KOPT-K1 (cell line): Measurements from ENCODE around the gene HINT1.
"Not testable (repeated sequence)": the region's sequence is repeated elsewhere in the genome, so short reads cannot be mapped to it uniquely, and the experiment has no call there.

Source experiments
- H3K27ac ChIP-seq: fragments of 200-600 bp; sonication (generic); 2 replicates; pipeline ENCODE4 v1.5.1; 2016; ENCODE audit warnings: antibody characterized with exemption, mild to moderate bottlenecking, low read depth, low read length; ENCODE audit not compliant: poor library complexity, severe bottlenecking
- H3K36me3 ChIP-seq: fragments of 200-600 bp; sonication (generic); 2 replicates; pipeline ENCODE4 v1.5.1; 2017; ENCODE audit warnings: antibody characterized with exemption, mild to moderate bottlenecking, low read length, moderate library complexity; ENCODE audit not compliant: insufficient read depth
- H3K9me3 ChIP-seq: fragments of 200-600 bp; sonication (generic); 2 replicates; pipeline ENCODE4 v1.5.1; 2017; ENCODE audit warnings: antibody characterized with exemption, low read length, mild to moderate bottlenecking; ENCODE audit not compliant: insufficient read depth, poor library complexity, severe bottlenecking

The HINT1 gene

DNA sequence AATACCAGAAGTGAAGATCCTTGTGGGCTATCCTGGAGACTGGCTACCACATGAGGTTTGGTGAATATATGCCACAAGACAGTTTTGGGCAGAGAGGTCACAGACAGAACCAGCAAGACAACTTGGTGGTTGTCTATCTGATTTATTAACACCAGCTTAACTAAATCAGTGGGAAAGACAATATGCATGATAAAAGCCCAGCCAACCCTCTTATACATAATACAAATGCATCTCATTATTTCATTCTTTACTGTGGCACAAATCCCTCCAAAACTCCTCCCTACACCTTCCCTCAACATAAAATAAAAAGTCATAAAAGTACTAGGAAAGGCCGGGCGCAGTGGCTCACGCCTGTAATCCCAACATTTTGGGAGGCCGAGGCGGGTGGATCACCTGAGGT, 8.1 kb downstream of the HINT1 start:
- Histone ChIP-seq H3K27ac (no peak overlapping the region), H3K36me3 (peaks cover 65% of the 10 kb centered on the region), H3K9me3 (no peaks in the 10 kb centered on the region)

DNA sequence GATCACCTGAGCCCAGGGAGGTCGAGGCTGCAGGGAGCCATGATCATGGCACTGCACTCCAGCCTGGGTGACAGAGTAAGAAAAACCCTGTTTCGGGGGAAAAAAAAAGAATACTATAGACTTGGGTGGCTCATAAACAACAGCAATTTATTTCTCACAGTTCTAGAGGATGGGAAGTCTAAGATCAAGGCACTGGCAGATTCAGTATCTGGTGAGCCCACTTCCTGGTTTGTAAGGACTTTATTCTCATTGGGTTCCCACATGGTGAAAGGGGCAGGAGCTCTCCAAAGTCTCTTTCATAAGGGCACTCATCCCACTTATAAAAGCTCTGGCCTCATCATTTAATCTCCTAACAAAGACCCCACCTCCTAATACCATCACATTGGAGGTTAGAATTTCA, 8.7 kb downstream of the HINT1 start:
- H3K27ac ChIP-seq, result no peak overlapping the region
- H3K36me3 ChIP-seq, result peaks cover 59% of the 10 kb centered on the region

DNA sequence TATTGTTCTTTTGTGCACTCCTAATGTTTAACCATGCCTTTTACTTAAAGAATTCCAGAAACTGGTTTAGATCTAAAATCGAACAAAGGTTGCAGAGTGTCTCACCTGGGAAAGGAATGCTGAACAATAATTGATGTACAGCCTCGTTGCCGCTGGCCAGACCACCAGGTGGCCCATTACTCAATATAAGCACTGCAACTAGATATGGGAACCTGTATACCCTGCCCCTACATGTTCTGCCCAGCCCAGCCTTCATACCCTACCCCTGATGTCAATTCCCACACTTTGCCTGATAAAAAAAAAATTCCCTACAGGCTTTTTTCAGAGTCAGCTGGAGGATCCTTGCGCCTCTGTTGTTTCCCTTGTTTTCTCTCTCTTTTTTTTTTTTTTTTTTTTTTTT, 13.8 kb downstream of the HINT1 start:
- Histone ChIP-seq H3K9me3 (no peaks in the 10 kb centered on the region), H3K27ac (no peak overlapping the region), H3K36me3 (peaks cover 11% of the 10 kb centered on the region; the same call in 1 of the 2 replicates)

More for the DNA sequence above, 8.7 kb downstream of the HINT1 start:
- no peaks in the 10 kb centered on the region for H3K9me3 ChIP-seq

DNA sequence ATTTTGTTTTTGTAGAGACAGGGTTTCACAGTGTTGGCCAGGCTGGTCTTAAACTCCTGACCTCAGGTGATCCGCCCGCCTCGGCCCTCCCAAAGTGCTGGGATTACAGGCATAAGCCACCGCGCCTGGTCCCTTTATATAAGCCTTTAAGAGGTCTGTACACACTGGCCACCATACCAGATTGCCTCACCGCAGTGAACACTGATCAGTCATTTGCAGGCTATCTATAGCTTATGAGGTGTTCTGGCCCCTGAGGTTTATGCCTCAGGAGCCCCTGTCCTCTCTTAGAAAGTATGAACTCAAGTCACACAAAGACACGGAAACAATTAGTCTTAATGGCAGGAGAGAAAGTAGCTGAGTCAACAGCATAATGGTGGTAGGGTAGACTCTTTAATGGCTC, 14.6 kb downstream of the HINT1 start:
- 0 out of 2 replicates have a peak, but pooled peaks cover 3% of the 10 kb centered on the region for H3K36me3 ChIP-seq
- H3K27ac ChIP-seq, result no peak overlapping the region
- no peaks in the 10 kb centered on the region for H3K9me3 ChIP-seq

DNA sequence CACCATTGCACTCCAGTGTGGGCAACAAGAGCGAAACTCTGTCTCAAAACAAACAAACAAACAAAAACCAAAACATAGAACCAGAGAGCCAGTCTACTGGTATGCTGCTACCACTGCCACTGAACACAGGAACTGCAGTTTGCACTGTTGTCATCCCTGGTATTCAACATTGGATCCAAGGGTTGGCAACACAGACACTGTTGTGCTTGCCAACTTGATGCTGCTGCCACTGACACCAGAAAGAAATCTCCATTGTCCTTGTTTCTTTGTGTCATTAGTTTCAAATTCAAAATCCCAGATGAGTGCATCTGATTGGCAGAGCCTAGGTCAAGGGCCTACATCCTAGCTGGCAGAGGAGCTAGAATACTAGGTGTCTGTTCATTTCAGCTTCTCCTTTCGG, 16.2 kb downstream of the HINT1 start:
- Histone ChIP-seq H3K27ac (no peak overlapping the region), H3K36me3 (no peaks in the 10 kb centered on the region), H3K9me3 (no peaks in the 10 kb centered on the region)

DNA sequence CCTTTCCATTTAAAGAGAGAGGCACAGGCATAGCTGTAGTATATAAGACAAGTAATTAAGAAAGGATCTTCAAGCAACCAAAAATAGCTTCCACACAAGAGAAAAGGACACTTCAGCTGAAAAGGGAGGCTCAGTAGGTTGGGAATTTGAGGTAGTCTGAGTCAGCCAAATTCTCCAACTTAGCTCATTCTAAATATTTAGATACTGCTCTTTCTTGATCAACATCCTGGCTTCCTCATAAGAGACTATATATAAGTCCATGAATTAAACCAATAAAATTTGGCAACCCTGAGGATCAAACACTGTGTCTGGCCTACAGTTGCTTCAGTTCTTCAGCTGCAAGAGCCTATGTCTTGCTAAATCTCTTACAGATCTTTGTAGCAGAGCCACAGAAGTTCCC, 17.8 kb downstream of the HINT1 start:
- H3K9me3 ChIP-seq, result no peaks in the 10 kb centered on the region
- H3K27ac ChIP-seq, result no peak overlapping the region
- no peaks in the 10 kb centered on the region for H3K36me3 ChIP-seq

DNA sequence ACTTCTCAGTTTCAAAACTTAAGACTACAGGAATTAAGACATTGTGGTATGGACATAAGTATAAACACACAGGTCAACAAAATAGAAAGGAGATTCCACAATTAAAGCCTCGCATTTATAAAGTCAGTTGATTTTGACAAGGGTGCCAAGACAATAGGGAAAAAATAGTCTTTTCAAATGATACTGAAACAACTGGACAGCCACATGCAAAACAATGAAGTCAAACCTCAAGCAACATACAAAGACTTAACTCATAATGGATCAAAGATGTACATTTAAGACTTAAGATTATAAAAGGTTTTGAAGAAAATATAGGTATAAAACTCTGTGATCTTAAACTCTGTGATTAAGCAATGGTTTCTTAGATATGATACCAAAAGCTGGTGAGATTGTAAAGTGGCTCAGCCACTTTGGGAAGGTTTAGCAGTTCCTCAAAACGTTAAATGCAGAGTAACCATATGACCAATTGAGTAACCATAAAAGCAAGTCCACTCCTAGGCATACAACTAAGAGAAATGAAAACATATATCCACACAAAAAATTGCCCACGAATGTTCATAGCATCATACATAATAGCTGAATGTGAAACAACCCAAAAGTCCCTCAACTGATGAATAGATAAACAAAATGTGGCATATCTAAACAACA, 22.0 kb downstream of the HINT1 start:
- Histone ChIP-seq H3K9me3 (no peaks in the 10 kb centered on the region), H3K36me3 (no peaks in the 10 kb centered on the region), H3K27ac (no peak overlapping the region)

DNA sequence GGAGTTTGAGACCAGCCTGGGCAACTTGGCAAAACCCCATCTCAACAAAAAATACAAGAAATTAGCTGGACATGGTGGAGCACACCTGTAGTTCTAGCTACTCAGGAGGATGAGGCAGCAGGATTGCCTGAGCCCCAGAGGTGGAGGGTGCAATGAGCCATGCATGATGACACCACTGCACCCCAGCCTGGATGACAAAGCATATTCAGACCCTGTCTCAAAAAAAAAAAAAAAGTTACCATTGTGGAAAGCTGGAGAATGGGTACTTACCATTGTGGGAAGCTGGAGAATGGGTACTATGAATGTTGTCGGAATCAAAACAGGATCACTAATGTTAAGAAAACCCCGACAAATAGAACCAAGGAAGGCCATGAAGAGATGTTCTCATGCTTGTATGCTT, 25.7 kb downstream of the HINT1 start:
- H3K9me3 ChIP-seq, result no peaks in the 10 kb centered on the region
- H3K27ac ChIP-seq, result no peak overlapping the region
- H3K36me3 ChIP-seq, result no peaks in the 10 kb centered on the region

DNA sequence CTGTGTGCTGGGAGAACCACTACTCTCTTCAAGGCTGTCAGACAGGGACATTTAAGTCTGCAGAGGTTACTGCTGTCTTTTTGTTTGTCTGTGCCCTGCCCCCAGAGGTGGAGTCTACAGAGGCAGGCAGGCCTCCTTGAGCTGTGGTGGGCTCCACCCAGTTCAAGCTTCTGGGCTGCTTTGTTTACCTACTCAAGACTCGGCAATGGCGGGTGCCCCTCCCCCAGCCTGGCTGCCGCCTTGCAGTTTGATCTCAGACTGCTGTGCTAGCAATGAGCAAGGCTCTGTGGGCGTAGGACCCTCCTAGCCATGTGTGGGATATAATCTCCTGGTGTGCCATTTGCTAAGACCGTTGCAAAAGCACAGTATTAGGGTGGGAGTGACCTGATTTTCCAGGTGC, 26.6 kb downstream of the HINT1 start:
- not testable (repeated sequence) for H3K27ac ChIP-seq, H3K36me3 ChIP-seq, H3K9me3 ChIP-seq

DNA sequence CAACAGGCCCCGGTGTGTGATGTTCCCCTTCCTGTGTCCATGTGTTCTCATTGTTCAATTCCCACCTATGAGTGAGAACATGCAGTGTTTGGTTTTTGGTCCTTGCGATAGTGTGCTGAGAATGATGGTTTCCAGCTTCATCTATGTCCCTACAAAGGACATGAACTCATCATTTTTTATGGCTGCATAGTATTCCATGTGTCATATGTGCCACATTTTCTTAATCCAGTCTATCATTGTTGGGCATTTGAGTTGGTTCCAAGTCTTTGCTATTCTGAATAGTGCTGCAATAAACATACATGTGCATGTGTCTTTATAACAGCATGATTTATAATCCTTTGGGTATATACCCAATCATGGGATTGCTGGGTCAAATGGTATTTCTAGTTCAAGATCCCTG, 32.0 kb downstream of the HINT1 start:
- H3K9me3 ChIP-seq, H3K27ac ChIP-seq, H3K36me3 ChIP-seq: not testable (repeated sequence)

DNA sequence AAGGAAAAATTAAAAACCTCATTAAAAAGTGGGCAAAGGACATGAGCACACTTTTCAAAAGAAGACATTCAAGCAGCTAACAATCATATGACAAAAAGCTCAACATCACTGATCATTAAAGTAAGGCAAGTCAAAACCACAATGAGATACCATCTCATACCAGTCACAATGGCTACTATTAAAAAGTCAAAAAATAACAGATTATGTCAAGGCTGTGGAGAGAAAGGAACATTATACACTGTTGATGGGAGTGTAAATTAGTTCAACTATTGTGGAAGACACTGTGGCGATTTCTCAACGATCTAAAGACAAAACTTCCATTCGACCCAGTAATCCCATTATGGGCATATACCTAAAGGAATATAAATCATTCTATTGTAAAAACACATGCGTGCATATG, 35.8 kb downstream of the HINT1 start:
- Histone ChIP-seq H3K36me3 (no peaks in the 10 kb centered on the region), H3K27ac (no peak overlapping the region), H3K9me3 (peaks cover 30% of the 10 kb centered on the region)

DNA sequence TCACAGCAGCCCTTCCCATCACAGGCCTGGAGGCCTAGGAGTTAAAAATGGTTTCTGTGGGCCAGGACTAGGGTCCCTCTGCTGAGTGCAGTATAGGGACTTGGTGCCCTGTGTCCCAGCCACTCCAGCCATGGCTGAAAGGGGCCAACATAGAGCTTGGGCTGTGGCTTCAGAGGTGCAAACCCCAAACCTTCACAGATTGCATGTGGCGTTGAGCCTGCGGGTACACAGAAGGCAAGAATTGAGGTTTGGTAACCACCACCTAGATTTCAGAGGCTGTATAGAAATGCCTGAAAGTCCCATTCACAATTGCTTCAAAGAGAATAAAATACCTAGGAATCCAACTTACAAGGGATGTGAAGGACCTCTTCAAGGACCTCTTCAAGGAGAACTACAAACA, 37.8 kb downstream of the HINT1 start:
- not testable (repeated sequence) for H3K36me3 ChIP-seq
- H3K9me3 ChIP-seq, result peaks cover 43% of the 10 kb centered on the region

DNA sequence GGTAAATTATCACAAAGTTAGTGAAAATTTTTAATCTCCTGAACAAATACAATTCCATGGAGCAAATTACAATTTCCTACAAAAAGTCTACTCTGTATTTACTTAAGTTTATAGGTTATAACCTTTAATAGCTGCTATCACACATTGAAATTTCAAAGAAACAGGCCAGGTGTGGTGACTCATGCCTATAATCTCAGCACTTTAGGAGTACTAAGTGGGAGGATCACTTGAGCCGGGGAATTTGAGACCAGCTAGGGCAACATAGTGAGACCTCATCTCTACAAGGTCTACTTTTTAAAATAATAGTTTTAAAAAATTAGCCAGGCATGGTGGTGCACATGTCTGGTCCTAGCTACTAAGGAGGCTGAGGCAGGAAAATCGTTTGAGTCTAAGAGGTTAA, 50.3 kb downstream of the HINT1 start:
- no peaks in the 10 kb centered on the region for H3K36me3 ChIP-seq
- H3K27ac ChIP-seq, result no peak overlapping the region
- no peaks in the 10 kb centered on the region for H3K9me3 ChIP-seq

More for the DNA sequence above, 37.8 kb downstream of the HINT1 start:
- not testable (repeated sequence) for H3K27ac ChIP-seq

DNA sequence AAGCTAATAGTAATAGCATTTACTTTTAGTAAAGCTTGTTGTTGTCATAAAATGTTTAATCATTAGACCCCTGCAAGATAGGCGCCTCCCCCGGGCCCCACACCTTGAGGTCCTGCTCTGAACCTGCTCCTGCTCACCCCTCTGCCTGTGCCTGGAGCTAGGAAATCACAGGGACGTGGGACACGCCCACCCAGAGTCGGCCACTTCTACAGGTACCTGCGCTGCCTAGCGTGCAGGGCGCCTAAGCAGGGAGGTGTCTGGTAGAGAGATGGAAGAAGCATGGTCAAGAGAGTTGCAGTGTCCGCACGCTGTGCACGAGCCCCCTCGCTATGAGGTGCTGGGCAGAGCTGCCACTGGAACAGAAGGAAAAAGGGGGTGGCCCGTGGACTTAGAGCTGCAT, 52.6 kb downstream of the HINT1 start:
- no peak overlapping the region for H3K27ac ChIP-seq
- H3K9me3 ChIP-seq, result no peaks in the 10 kb centered on the region
- H3K36me3 ChIP-seq, result no peaks in the 10 kb centered on the region

DNA sequence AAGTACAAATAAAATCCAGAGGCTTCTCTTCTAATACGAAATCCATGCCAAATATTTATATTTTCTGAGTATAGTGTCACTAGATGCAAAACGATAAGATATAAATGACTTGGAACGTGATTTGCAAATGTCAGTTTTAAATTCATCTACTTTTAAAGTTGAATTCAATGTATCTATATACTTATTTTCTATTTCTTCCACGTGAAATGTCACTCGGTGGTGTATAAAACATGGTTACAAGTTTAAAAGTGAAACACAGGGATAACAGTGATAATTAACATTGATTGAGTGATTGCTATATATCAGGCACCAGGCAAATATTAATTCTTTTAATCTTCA, 54.8 kb downstream of the HINT1 start:
- Histone ChIP-seq H3K27ac (no peak overlapping the region), H3K36me3 (no peaks in the 10 kb centered on the region), H3K9me3 (no peaks in the 10 kb centered on the region)

DNA sequence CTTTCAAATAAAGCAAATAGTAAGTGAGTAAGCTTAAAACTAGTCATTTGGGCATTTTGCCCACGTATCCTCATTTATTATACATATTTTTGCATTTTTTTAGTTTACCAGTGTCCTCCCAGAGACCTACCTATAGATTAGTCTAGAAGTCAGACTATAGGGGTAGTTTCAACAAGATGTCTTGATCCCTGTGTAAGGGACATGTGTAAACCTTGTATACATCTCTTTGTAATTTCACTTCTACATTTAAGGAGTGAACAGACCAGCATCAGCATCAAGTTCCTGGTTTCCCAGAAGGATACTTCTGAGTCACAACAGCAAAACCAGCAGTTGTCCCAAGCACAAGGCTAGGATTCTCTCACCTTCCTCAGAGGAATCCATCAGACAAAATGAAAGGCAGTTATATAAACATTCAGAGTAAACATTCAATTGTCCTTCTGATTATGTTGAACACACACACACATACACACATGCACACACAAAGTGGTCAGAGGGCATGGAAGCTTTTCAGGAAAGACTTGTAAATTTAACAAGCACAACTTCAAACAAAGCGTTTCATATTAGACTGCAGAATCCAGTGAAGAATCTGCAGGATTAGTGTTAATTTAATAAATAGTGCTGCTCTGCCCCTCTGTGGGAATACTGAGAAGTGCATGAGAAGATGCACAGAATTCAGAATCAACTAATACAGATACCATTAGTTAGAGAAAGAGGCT, 55.4 kb downstream of the HINT1 start:
- no peaks in the 10 kb centered on the region for H3K9me3 ChIP-seq
- no peaks in the 10 kb centered on the region for H3K36me3 ChIP-seq
- H3K27ac ChIP-seq, result no peak overlapping the region
